Activated CD8-positive, alpha-beta memory T cell treated with anti-CD3 and anti-CD28 coated beads, Interleukin-2, amount 50 U/mL, for 24 hours (primary cell): ENCODE results near the gene TRPM1.
"Not testable (repeated sequence)": the region's sequence is repeated elsewhere in the genome, so short reads cannot be mapped to it uniquely, and the experiment has no call there.

Experiments used
- DNase-seq: peaks from one replicate; pipeline ENCODE4 v3.0.0-alpha.2; 2020; ENCODE audit errors: extremely low read depth

The TRPM1 gene

DNA sequence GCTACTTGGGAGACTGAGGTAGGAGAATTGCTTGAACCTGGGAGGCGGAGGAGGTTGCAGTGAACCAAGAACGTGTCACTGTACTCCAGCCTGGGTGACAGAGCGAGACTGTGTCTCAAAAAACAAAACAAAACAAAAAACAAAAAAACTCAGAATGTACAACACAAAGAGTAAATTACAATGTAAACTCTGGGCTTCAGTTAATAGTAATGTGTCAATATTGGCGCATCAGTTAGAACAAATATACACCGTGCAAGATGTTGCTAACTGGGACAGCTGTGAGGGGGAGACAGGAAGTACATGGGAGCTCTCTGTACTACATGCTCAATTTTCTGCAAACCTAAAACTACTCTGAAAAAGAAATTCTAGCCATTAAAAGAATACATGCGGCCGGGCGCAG is 23.5 kb upstream of the TRPM1 start:
- DNase-seq: no peak

DNA sequence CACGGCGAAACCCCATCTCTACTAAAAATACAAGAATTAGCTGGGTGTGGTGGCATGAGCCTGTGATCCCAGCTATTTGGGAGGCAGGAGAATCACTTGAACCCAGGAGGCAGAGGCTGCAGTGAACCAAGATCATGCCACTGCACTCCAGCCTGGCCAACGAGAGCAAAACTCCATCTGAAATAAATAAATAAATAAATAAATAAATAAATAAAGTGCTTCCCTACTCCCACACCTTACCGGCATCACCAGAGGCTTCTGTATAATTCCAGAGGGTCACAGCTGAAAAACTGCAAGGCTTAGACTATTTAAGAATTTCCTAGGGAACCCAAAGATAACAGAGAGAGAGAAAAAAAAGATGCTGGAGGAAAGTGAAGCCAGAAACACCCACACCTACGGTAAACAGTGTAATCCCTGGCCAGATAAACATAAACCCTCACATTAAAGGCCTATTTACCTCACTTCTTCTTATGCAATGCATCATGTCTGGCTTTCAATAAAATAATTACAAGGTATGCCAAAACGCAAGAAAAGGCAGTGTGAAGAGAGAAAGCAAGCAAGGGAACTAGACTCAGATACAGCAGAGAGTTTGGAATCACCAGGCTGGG is 15.0 kb upstream of the TRPM1 start:
- DNase-seq: no peak

- DNase-seq: no peak
Measured at GRCh38 chr15:31111091-31111647, 9.6 kb upstream of the TRPM1 start.

- no peak for DNase-seq
Measured at GRCh38 chr15:31108836-31109235, 7.3 kb upstream of the TRPM1 start.

GRCh38 chr15:31106495-31107300 is 5.2 kb upstream of the TRPM1 start:
- DNase-seq: no peak

- no peak for DNase-seq
Measured at GRCh38 chr15:31104003-31104402, 2.5 kb upstream of the TRPM1 start.

- no peak for DNase-seq
Measured at GRCh38 chr15:31102374-31103342, 1.1 kb upstream of the TRPM1 start.

DNA sequence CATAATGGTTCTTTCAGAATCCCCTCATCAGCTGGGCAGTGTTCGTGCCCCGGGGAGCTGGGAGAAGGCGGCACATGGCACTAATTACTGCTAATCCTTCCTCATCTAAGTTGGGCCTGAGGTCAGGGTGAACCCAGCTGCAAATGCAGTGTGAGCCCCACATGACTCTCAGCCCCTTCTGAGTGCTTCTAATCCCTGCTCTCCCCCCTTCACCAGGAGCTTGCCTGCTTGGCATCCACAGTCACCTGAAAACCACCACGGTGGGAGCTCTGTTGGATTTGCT is 455 bp upstream of the TRPM1 start:
- DNase-seq: no peak

- no peak for DNase-seq
Measured at GRCh38 chr15:31100738-31101137, 787 bp downstream of the TRPM1 start.

GRCh38 chr15:31098953-31099740 is 2.4 kb downstream of the TRPM1 start:
- DNase-seq: no peak

GRCh38 chr15:31098491-31098917 is 3.0 kb downstream of the TRPM1 start:
- DNase-seq: no peak

DNA sequence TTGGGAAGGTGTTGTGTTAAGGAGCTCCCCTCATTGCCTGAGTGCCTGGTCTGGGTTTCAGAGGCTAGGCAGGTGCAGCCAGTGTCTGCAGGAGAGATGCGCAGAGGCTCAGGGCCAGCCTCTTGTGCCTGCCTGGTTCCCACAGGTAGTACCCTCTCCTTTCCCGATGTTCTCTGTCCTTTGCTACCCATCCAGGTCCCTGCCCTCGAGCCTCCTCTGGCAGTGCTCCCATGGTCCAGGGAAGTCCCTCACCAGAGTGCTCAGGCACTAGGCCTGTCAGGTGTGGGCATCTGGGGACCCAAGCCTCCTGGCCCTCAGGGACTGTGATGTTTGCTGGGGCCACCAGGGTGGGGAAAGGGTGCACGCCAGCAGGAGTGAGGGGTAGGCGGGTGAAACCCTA is 5.0 kb downstream of the TRPM1 start:
- no peak for DNase-seq

DNA sequence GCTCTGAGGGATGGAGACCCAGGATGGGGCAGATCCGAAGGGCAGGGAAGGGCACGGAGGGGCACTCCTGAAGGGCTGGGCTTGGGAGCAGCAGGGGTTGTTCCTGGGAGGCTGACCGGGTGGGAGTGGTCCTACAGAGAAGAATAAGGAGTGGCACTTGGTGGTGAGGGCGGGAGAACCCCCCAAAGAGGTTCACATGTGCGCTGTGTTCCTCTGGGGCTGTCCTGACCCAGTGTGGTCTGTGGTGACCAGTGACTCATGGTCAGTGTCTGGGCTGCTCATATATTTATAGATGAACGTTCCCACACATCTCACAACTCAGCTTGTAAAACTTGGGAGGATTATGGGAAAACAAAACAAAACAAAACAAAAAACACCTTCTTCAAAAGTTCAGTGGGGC is 10.0 kb downstream of the TRPM1 start:
- DNase-seq: no peak

DNA sequence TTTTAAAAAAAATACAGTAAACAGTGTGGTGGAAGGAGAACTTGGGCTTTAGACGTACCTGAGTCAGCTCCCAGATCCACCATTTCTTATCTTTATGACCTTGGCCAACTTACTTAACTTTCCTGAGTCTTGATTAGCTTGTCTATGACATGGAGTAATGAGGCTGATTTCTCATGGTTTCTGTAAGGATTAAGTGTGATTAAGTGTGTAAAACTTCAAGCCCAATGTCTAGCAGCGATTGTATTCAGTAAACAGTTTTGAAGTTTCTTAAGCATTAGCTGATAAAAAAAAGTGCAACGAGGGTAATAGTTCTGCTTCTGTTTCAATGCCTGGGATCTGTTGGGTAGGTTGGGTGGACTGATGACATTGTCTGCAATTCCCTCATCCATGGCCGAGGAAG is 10.8 kb downstream of the TRPM1 start:
- DNase-seq: no peak

DNA sequence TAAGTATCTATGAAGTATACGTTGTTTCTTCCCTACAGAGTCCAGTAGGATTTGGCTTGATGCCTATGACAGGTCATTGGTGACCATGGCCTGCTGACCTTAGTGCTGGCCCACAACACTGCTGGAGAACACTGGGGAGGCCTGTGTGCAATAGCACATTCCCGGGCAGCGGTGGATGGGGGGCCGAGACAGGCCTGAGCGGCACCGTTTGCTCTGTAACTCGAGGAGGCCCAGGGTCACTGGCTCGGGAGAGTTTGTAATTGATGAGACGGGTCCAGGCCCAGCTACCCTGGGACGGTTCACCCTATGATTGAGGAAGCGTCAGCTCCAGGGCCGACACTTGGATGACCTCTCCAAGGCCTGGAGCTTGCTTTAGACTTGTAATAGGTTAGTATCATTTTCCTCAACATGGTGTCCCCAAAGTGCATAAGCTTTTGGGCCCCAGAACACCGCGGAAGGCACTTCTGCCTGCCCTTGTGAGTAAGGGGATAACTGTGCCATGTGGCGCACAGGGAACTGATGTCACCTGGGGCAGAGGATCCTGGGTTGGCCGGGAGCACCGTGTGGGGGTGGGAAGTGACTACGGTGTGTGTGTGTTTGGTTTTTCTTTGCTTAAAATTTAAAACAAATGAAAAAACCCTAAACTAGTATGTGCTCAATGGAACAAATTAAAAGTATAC is 12.0 kb downstream of the TRPM1 start:
- no peak for DNase-seq

GRCh38 chr15:31088672-31089367 is 12.7 kb downstream of the TRPM1 start:
- no peak for DNase-seq

GRCh38 chr15:31088041-31088440 is 13.5 kb downstream of the TRPM1 start:
- not testable (repeated sequence) for DNase-seq

DNA sequence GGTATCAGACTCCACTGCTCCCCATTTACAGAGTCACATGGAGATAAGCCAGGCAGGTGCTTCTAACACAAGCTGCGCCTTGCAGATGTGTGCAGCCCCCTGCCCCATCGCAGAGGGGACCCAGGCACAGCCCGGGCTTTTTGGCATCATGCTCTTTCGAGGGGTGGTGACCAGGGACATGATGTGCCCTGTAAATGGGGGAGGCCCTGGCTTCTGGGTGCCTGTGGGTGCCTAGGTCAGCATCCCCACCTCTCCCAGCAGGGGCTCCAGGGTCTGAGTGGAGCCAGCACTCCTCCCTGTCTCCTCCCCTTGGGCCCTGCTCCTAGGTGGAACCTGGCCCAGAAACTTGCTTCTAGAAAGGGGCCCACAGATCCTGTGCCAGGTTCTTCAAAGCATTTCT is 15.2 kb downstream of the TRPM1 start:
- no peak for DNase-seq

DNA sequence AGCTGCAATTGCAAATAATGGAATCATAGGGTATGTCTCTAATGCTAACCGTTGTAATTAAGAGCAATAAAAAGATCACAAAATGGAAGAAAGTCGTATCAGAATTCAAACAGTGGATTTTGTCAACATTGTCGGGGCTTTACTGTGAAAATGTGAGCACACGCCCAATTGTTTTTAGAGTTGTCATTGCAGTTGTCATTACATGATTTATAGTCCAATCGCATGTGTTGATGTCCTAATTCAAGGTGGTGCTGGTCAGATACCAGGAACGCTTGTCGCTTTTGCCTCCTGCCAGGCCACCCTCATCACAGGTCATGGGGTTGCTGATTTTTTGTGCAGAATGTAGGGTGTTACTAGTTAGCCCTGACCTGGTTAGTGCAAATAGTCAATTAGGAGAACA is 16.2 kb downstream of the TRPM1 start:
- DNase-seq: no peak

GRCh38 chr15:31084176-31084575 is 17.3 kb downstream of the TRPM1 start:
- DNase-seq: no peak
